Loucy (cell line): Measurements from ENCODE around the gene MACO1.

ENCODE experiments used
- H2AFZ ChIP-seq: fragments of 200-600 bp; sonication (generic); 2 replicates; pipeline ENCODE4 v1.6.0; 2016; ENCODE audit warnings: antibody characterized with exemption, mild to moderate bottlenecking, low read length, moderate library complexity
- H3F3A ChIP-seq: fragments of 200-600 bp; 2 replicates; pipeline ENCODE4 v1.6.0; 2016; ENCODE audit warnings: antibody characterized with exemption, low read depth, mild to moderate bottlenecking
- H3K27me3 ChIP-seq: fragments of 200-600 bp; sonication (generic); 2 replicates; pipeline ENCODE4 v1.6.1; 2014; ENCODE audit warnings: low read length, mild to moderate bottlenecking; ENCODE audit not compliant: insufficient read depth, poor library complexity, severe bottlenecking
- H3K36me3 ChIP-seq: fragments of 200-600 bp; sonication (generic); 2 replicates; pipeline ENCODE4 v1.6.1; 2016; ENCODE audit warnings: low read length; ENCODE audit not compliant: insufficient read depth
- H3K4me1 ChIP-seq: fragments of 200-600 bp; sonication (generic); 2 replicates; pipeline ENCODE4 v1.5.1; 2014; ENCODE audit warnings: low read length, mild to moderate bottlenecking; ENCODE audit not compliant: insufficient read depth, poor library complexity, severe bottlenecking
- H3K4me2 ChIP-seq: fragments of 200-600 bp; sonication (generic); 2 replicates; pipeline ENCODE4 v1.6.0; 2014; ENCODE audit warnings: antibody characterized with exemption, low read length, low read depth, mild to moderate bottlenecking; ENCODE audit not compliant: poor library complexity, severe bottlenecking
- H3K4me3 ChIP-seq: fragments of 200-600 bp; sonication (generic); 2 replicates; pipeline ENCODE4 v1.5.1; 2014; ENCODE audit warnings: low read length, mild to moderate bottlenecking, mixed read lengths; ENCODE audit not compliant: poor library complexity, severe bottlenecking
- H3K79me2 ChIP-seq: fragments of 200-600 bp; sonication (generic); 2 replicates; pipeline ENCODE4 v1.6.1; 2014; ENCODE audit warnings: low read length; ENCODE audit not compliant: insufficient read depth
- H3K9ac ChIP-seq: fragments of 200-600 bp; sonication (generic); 2 replicates; pipeline ENCODE4 v1.6.0; 2014; ENCODE audit warnings: mild to moderate bottlenecking, low read depth, low read length, moderate library complexity; ENCODE audit not compliant: poor library complexity, severe bottlenecking
- H3K9me2 ChIP-seq: fragments of 200-600 bp; sonication (generic); replicated peaks from 2 replicates; pipeline ENCODE4 v1.6.1; 2016; ENCODE audit warnings: low read depth, low read length, mixed read lengths
- H3K9me3 ChIP-seq: fragments of 200-600 bp; sonication (generic); 2 replicates; pipeline ENCODE4 v1.6.1; 2014; ENCODE audit warnings: mild to moderate bottlenecking, antibody characterized with exemption, low read length, low read depth; ENCODE audit not compliant: insufficient read depth
- H4K20me1 ChIP-seq: fragments of 200-600 bp; sonication (generic); 2 replicates; pipeline ENCODE4 v1.6.0; 2014; ENCODE audit warnings: antibody characterized with exemption, low read length, mild to moderate bottlenecking; ENCODE audit not compliant: insufficient read depth, poor library complexity, severe bottlenecking
- EZH2phosphoT487 ChIP-seq: fragments of 200-600 bp; IDR thresholded peaks from 2 replicates; pipeline ENCODE4 v1.6.1; 2018; ENCODE audit warnings: antibody characterized with exemption, mild to moderate bottlenecking, moderate library complexity, borderline replicate concordance
- TF ChIP-seq, protein P1 (sequence below): fragments of 200-600 bp; sonication (generic); conservative IDR thresholded peaks from 2 replicates; pipeline ENCODE4 v1.5.1; 2014; ENCODE audit warnings: mild to moderate bottlenecking, antibody characterized with exemption, low read length

MACO1 gene

DNA sequence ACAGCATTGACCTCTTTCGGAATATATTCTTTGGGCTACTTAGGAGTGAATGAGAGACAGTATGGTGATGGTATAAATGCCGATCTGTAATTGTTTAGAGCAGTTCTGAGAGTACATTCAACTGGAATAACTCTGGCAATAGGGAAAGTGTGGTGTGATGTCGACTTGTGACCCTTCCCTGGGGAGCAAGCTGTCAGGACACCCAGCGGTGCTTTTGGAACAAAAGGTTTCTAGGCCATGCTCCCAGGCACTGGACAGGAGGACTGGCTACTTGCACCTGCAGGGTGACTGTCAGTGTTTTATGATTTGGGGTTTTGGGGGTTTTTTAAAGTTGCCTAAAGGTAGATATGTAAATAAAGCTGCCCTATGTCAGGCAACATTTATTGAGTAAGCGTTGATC, 50.9 kb downstream of the MACO1 start:
- no peak for TF ChIP-seq EZH2phosphoT487
- H3K27me3 ChIP-seq = no peaks in the 10 kb centered on the region
- H3K9me3 ChIP-seq = no peaks in the 10 kb centered on the region
- no peak overlapping the region for H3K4me3 ChIP-seq
- no peak overlapping the region for H3K9ac ChIP-seq
- H3K36me3 ChIP-seq = peaks cover 34% of the 10 kb centered on the region; the same call in 1 of the 2 replicates
- peaks cover 32% of the 10 kb centered on the region; the same call in 1 of the 2 replicates for H3K79me2 ChIP-seq
- H4K20me1 ChIP-seq = peaks cover 7% of the 10 kb centered on the region
- no peaks in the 10 kb centered on the region for H3F3A ChIP-seq
- no peak overlapping the region for H3K4me2 ChIP-seq
- H2AFZ ChIP-seq = no peak overlapping the region
- peaks cover 2% of the 10 kb centered on the region for H3K4me1 ChIP-seq
- no peaks in the 10 kb centered on the region for H3K9me2 ChIP-seq

DNA sequence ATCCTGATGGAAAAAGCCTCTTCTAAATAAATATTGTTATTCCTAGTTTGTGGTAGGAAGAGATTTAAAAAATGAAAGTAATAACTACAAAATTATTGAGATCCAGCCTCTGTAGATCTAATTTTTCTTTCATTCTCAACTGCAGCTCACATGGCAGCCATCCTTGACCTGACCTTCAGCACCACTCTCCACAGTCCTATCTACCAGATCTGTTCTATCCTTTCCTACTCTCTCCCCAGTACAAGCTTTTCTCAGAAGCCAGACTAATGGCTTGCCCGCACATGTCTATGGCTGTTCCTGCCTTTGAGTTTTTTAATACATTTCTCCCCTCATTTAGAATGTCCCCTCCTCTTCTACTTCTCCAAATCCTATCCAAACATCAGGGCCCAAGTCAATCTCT, 51.5 kb downstream of the MACO1 start:
- Histone ChIP-seq H3K9me2 (no peaks in the 10 kb centered on the region), H3F3A (no peaks in the 10 kb centered on the region), H3K4me3 (no peak overlapping the region), H2AFZ (no peak overlapping the region), H4K20me1 (peaks cover 3% of the 10 kb centered on the region), H3K9ac (no peak overlapping the region), H3K27me3 (no peaks in the 10 kb centered on the region), H3K9me3 (no peaks in the 10 kb centered on the region), H3K4me1 (peaks cover 2% of the 10 kb centered on the region), H3K36me3 (peaks cover 38% of the 10 kb centered on the region; the same call in 1 of the 2 replicates), H3K79me2 (peaks cover 29% of the 10 kb centered on the region; the same call in 1 of the 2 replicates), H3K4me2 (no peak overlapping the region)
- TF ChIP-seq, protein P1, sequence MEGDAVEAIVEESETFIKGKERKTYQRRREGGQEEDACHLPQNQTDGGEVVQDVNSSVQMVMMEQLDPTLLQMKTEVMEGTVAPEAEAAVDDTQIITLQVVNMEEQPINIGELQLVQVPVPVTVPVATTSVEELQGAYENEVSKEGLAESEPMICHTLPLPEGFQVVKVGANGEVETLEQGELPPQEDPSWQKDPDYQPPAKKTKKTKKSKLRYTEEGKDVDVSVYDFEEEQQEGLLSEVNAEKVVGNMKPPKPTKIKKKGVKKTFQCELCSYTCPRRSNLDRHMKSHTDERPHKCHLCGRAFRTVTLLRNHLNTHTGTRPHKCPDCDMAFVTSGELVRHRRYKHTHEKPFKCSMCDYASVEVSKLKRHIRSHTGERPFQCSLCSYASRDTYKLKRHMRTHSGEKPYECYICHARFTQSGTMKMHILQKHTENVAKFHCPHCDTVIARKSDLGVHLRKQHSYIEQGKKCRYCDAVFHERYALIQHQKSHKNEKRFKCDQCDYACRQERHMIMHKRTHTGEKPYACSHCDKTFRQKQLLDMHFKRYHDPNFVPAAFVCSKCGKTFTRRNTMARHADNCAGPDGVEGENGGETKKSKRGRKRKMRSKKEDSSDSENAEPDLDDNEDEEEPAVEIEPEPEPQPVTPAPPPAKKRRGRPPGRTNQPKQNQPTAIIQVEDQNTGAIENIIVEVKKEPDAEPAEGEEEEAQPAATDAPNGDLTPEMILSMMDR = no peak
- no peak for TF ChIP-seq EZH2phosphoT487

- H2AFZ ChIP-seq = no peak overlapping the region
- H3K4me1 ChIP-seq = no peaks in the 10 kb centered on the region
- no peaks in the 10 kb centered on the region for H3K27me3 ChIP-seq
- no peaks in the 10 kb centered on the region for H3K9me2 ChIP-seq
- H3K79me2 ChIP-seq = peaks cover 25% of the 10 kb centered on the region; the same call in 1 of the 2 replicates
- TF ChIP-seq, protein P1 = no peak
- no peak for TF ChIP-seq EZH2phosphoT487
- H3K4me3 ChIP-seq = no peak overlapping the region
- H3K36me3 ChIP-seq = peaks cover 46% of the 10 kb centered on the region; the same call in 1 of the 2 replicates
- H4K20me1 ChIP-seq = no peaks in the 10 kb centered on the region
- no peaks in the 10 kb centered on the region for H3F3A ChIP-seq
- H3K9ac ChIP-seq = no peak overlapping the region
- no peak overlapping the region for H3K4me2 ChIP-seq
- H3K9me3 ChIP-seq = no peaks in the 10 kb centered on the region
Measured at GRCh38 chr1:25484096-25484495, 53.4 kb downstream of the MACO1 start.

DNA sequence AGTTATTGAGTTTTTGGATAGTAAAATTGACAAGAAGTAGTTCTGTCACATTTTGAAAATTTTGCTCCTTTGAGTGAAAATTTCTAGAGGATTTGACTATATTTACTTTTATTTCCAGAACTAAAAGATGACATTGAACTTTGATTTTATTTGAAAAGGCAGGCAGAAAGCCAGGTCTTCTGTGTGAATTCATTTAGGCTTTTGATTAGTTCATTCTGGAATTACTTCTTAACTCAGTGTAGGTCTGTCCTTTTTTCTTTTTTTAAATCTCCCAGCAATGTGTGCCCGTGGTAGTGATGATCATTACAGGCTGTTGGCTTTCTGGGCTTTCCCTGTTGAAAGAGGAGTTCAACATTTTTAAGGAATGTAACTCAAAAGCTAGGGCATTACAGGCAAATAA, 53.8 kb downstream of the MACO1 start:
- no peaks in the 10 kb centered on the region for H3K27me3 ChIP-seq
- H3K4me3 ChIP-seq = no peak overlapping the region
- peaks cover 22% of the 10 kb centered on the region; the same call in 1 of the 2 replicates for H3K79me2 ChIP-seq
- no peaks in the 10 kb centered on the region for H3K9me2 ChIP-seq
- no peaks in the 10 kb centered on the region for H4K20me1 ChIP-seq
- no peaks in the 10 kb centered on the region for H3K4me1 ChIP-seq
- H3K9me3 ChIP-seq = no peaks in the 10 kb centered on the region
- no peak overlapping the region for H3K4me2 ChIP-seq
- H3F3A ChIP-seq = no peaks in the 10 kb centered on the region
- TF ChIP-seq, protein P1 = no peak
- TF ChIP-seq EZH2phosphoT487 = no peak
- peaks cover 50% of the 10 kb centered on the region; the same call in 1 of the 2 replicates for H3K36me3 ChIP-seq
- no peak overlapping the region for H3K9ac ChIP-seq
- no peak overlapping the region for H2AFZ ChIP-seq
